Fibroblast of skin of abdomen (primary cell): ENCODE measurements around the gene MEMO1. TPM values are rescaled to one million over a fixed set of nuclear protein-coding genes. Genes with fewer than 3 reads are reported as not detected.
"Not testable (repeated sequence)": the region's sequence is repeated elsewhere in the genome, so short reads cannot be mapped to it uniquely, and the experiment has no call there.

Experiments
- DNase-seq: peaks from one replicate; pipeline ENCODE4 v3.0.0-alpha.2; 2013
- polyA plus RNA-seq, 2 experiments: library from polyadenylated mRNA; unstranded; fragments of 120-200 nt; gene quantifications; one replicate each; pipeline ENCODE4 v1.2.1, GENCODE V29; 2013; ENCODE audit not compliant: insufficient read length in 2 of 2

The MEMO1 gene
- 46.4 TPM for polyA plus RNA-seq (2013, experiment 1 of 2; ENCODE audit: insufficient read length)
- polyA plus RNA-seq (2013, experiment 2 of 2; ENCODE audit: insufficient read length), result 46.1 TPM

- peak; percentile 96 for DNase-seq
Measured at GRCh38 chr2:32010670-32011484, at the start of gene MEMO1. MEMO1 (minus strand) TSS chr2:32011008; CDS start chr2:32010247, 761 bp downstream.

DNA sequence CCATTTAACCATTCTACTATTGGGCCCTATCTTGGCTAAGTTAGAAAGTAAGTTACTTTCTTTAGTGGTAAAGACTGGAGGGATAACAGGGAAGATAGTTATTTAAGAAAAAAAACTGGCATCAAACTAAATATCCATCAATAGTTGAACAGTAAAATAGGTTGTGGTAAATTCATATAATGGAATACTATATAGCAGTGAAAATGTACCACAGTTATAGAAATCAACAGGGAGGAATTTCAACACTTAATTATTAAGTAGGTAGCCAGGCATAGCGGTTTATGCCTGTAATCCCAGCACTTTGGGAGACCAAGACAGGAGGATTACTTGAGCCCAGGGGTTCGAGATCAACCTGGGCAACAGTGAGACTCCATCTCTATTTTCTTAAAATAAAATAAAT lies 49.5 kb upstream of the MEMO1 start:
- DNase-seq, result no peak

DNA sequence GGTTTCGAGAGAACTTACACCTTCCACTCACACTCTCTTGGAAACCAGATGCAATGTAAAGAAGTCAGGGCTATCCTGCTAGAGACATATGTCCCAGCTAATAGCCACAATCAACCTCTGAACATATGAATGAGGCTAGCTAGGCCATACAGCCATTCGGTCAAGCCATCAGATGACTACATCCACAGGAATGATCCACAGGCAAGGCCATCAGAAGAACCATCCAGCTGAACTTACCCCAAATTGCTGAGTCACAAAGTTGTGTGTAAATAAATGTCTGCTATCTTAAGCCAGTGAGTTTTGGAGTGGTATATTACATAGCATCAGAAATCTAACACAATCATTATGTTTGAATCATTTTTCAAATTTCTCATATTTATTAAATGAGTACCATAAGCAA lies 47.3 kb upstream of the MEMO1 start:
- peak; percentile 9 for DNase-seq

GRCh38 chr2:32054583-32054982 lies 43.8 kb upstream of the MEMO1 start:
- DNase-seq, result not testable (repeated sequence)

DNA sequence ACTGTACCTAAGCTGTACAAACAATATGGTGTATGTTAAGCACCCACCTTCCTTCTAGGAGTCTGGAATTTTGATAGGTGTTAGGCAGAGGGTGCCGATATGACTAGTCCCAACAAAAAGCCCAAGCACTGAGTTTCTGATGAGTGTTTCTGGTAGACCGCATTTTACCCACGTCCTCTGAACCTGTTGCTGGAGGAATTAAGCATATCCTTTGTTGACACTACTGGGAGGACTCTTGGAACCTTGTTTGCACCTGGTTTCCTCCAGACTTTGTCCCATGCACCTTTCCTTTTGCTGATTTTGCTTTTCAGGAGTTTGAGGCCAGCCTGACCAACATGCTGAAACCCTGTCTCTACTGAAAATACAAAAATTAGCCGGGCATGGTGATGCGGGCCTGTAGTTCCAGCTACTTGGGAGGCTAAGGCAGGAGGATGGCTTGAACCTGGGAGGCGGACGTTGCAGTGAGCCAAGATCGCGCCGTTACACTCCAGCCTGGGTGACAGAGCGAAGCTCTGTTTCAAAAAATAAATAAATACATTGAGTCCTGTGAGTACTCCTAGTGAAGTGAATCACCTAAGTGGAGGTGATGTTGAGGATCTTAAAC lies 41.1 kb upstream of the MEMO1 start:
- DNase-seq, result no peak

- no peak for DNase-seq
Measured at GRCh38 chr2:32043561-32043960, 32.8 kb upstream of the MEMO1 start.

DNA sequence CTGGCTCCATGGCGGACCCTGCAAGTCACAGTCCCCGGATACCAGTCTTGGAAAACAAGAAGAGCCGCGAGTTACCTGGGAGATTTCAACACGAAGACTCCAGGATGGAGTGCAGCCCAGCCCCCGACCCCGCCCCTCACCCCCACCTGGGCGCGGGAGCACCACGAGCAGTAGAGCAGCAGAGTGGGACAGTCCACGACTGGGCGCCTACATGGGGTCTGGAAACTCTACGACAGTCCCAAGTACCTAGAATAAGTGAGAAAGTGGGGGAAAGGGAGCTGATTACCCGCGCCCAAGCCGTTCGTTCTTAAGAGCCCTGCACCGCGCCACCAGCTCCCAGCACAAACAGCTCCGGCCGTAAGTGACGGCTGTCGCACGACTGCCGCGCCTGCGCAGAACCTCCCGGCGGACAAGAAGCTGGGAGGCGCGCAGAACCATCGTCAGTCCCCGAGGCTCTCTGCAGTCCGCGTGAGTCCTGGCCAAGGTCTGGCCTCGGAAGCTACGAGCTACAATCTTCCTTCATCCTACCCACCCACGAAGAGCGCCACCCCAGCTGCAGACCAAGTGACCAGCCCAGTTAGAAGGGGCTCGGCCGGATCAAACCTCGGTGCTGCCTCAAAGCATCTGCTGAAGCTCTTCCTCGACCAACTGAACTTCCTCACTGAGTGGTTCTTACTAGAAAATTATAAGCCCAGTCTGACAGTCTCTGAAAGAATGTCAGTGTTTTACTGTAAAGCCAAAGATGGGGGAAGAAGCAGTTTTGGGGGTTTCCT lies 28.8 kb upstream of the MEMO1 start, which contains the start of gene DPY30:
TSS of gene DPY30 (minus strand) at position 359 of the 773 bp plus-strand sequence. CDS start at position 10, 349 bp downstream.
- DNase-seq, result peak; percentile 91

- not testable (repeated sequence) for DNase-seq
Measured at GRCh38 chr2:32034198-32034887, 23.5 kb upstream of the MEMO1 start.

DNA sequence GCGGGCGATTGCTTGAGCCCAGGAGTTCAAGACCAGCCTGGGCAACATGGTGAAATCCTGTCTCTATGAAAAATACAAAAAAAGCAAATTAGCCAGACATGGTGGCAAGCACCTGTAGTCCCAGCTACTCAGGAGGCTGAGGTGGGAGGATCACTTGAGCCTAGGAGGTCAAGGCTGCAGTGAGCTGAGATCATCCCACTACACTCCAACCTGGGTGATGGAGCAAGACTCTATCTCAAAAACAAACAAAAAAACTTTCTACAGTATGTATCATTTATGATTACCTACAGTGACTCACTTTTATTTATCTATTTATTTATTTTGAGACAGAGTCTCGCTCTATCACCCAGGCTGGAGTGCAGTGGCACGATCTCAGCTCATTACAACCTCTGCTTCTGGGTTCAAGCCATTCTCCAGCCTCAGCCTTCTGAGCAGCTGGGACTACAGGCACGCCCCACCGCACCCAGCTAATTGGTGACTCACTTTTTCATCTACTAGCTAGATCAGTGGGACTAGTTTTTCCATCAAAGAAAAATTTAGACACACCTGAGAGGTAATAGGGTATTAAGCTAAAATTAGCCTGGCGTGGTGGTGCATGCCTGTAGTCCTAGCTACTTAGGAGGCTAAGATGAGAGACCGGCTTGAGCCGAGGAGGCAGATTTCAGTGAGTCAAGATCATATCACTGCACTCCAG lies 8.1 kb upstream of the MEMO1 start:
- not testable (repeated sequence) for DNase-seq

- no peak for DNase-seq
Measured at GRCh38 chr2:32012872-32013271, 2.1 kb upstream of the MEMO1 start.

- DNase-seq, result no peak
Measured at GRCh38 chr2:32011485-32011960, 715 bp upstream of the MEMO1 start.

GRCh38 chr2:32010280-32010669 lies 533 bp downstream of the MEMO1 start:
- peak; percentile 63 for DNase-seq

- DNase-seq, result peak; percentile 14
Measured at GRCh38 chr2:32009516-32010256, 1.1 kb downstream of the MEMO1 start.

GRCh38 chr2:32008805-32009515 lies 1.8 kb downstream of the MEMO1 start:
- peak; percentile 30 for DNase-seq

DNA sequence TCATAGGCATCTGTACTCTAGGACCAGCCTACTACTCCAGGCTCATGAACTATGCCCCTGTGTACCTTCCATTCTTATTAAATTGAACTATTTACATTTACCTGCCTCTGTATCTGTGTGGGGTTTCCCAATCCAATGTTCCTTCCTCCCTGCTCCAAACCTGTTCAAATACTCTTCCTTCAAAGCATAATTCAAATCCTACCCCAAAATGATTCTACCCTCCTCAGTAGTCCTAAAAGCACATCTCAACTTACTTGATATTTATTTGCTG lies 3.8 kb downstream of the MEMO1 start:
- no peak for DNase-seq

DNA sequence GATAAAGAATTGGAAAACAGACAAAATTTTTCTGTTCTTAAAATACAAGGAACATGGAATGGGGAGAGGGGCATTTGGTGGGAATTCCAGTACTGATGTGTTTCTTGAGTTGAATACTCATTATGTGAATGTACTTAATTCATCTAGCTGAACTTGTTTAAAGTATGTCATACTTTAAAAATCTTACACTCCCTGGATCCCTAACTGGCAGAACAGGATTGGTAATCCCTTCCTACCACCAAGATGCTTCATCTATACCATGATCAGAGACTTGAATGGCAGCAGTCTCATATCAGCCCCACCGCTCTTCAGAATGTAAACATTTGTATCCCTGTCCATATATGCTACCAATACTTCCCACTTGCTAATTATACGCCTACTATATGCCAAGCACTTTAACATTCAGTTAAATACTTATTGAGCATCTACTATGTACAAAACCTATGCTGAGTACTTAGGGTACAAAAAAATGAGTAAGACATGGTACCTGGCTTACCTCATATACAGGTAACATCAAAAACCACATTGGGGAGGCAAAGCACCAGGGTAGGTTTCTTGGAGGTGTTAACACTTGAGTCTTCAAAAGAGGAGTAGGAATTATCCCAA lies 5.3 kb downstream of the MEMO1 start:
- DNase-seq, result no peak

DNA sequence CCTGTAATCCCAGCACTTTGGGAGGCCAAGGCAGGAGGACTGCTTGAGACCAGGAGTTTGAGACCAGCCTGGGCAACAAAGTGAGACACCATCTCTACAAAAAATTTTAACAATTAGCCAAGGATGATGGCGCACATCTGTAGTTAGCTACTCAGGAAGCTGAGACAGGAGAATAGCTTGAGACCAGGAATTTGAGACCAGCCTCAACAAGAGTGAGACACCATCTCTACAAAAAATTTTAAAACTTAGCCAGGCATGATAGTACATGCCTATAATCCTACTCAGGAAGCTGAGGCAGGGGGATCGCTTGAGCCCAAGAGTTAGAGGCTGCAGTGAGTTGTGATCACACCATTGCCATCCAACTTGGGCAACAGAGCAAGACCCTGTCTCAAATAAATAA lies 7.0 kb downstream of the MEMO1 start:
- no peak for DNase-seq

- no peak for DNase-seq
Measured at GRCh38 chr2:32002406-32002805, 8.4 kb downstream of the MEMO1 start.

GRCh38 chr2:31999438-31999837 lies 11.4 kb downstream of the MEMO1 start:
- no peak for DNase-seq
